HepG2 (cell line): ENCODE results near the gene SIRT7.

ENCODE experiments used
- CTCF ChIP-seq: sonication (generic); formaldehyde crosslinking; IDR thresholded peaks from 2 replicates; pipeline ENCODE4 v1.5.0; 2020; ENCODE audit warnings: mild to moderate bottlenecking, missing genetic modification reagents, moderate library complexity
- LCORL ChIP-seq, 2 experiments: fragments of 450-650 bp in 1 of 2; sonication (generic) in 1 of 2; formaldehyde crosslinking in 1 of 2; IDR thresholded peaks; 2 replicates each; pipeline versions ENCODE4 v1.5.0 to v1.6.1; 2017 to 2020; ENCODE audit warnings: antibody characterized with exemption in 1 of 2, missing genetic modification reagents in 1 of 2
- MAFK ChIP-seq, 2 experiments: IDR thresholded peaks in 1 of 2; conservative IDR thresholded peaks in 1 of 2; 2 replicates each; pipeline ENCODE4 v1.6.1; 2011; ENCODE audit warnings: improper control_type of control experiment in 2 of 2, low read length in 2 of 2
- MYC ChIP-seq: sonication (generic); formaldehyde crosslinking; IDR thresholded peaks from 2 replicates; pipeline ENCODE4 v1.9.0; 2021; ENCODE audit warnings: missing genetic modification reagents, borderline replicate concordance
- SP2 ChIP-seq: sonication (generic); formaldehyde crosslinking; IDR thresholded peaks from 2 replicates; pipeline ENCODE4 v1.5.1; 2020; ENCODE audit warnings: mild to moderate bottlenecking, missing genetic modification reagents

GRCh38 chr17:81940538-81941483 is 22.8 kb upstream of the SIRT7 start:
- peak; percentile 11; the same call in 1 of the 2 replicates for TF ChIP-seq CTCF
- no peak for TF ChIP-seq MAFK (conservative IDR thresholded peaks at IDR 0.05 in 1 of 2, IDR thresholded peaks at IDR 0.05 in 1 of 2; ENCODE audit: low read length in 2 of 2)
- no peak for TF ChIP-seq LCORL (IDR thresholded peaks at IDR 0.05)
- TF ChIP-seq LCORL (CRISPR knock-in tag; IDR thresholded peaks at IDR 0.05): no peak
- peak; percentile 38; the same call in 1 of the 2 replicates for TF ChIP-seq MYC
- no peak for TF ChIP-seq SP2 (CRISPR knock-in tag)
